Measurements from ENCODE around the gene SUN2.
A peak's percentile ranks its signal among the peaks of the same experiment; 100 is the strongest.
"Not testable (repeated sequence)": the region's sequence is repeated elsewhere in the genome, so short reads cannot be mapped to it uniquely, and the experiment has no call there.

Gene SUN2, protein sequence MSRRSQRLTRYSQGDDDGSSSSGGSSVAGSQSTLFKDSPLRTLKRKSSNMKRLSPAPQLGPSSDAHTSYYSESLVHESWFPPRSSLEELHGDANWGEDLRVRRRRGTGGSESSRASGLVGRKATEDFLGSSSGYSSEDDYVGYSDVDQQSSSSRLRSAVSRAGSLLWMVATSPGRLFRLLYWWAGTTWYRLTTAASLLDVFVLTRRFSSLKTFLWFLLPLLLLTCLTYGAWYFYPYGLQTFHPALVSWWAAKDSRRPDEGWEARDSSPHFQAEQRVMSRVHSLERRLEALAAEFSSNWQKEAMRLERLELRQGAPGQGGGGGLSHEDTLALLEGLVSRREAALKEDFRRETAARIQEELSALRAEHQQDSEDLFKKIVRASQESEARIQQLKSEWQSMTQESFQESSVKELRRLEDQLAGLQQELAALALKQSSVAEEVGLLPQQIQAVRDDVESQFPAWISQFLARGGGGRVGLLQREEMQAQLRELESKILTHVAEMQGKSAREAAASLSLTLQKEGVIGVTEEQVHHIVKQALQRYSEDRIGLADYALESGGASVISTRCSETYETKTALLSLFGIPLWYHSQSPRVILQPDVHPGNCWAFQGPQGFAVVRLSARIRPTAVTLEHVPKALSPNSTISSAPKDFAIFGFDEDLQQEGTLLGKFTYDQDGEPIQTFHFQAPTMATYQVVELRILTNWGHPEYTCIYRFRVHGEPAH

DNA sequence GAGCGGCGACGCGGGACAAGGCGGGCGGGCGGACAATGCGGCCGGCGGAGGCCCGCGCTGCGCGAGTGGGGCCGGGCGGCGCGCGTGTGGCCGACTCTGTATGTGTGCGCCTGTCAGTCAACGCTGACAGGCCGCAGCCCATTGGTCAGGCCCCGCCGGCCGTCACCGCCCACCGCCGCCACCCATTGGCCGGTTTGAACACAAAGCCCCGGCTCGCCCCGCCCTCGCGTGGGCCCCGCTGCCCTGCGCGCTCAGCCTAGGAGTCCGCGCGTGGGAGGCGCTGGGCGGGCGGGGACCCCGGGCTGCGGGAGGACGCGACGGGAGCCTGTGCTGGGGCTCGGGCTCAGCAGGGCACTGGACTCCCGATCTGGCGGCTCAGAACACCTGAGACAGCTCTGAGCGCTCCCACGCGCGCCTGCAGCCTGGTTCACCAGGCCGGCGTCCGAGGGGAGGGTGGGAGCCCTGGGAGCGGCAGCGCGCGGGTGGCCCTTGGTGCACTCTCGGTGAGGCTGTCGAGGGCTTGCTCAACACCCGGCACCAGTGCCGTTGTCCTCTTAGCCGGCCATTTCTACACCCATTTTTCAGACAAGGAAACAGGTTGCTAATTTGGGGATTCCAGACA is at the start of gene SUN2:
SUN2 (minus strand) TSS at position 88 of the 622 bp plus-strand sequence. CDS start 3,370 bp downstream, outside the sequence.
- DNase-seq (ENCODE audit: low read depth in 2 of 2): peak; percentile 87 to 91

DNA sequence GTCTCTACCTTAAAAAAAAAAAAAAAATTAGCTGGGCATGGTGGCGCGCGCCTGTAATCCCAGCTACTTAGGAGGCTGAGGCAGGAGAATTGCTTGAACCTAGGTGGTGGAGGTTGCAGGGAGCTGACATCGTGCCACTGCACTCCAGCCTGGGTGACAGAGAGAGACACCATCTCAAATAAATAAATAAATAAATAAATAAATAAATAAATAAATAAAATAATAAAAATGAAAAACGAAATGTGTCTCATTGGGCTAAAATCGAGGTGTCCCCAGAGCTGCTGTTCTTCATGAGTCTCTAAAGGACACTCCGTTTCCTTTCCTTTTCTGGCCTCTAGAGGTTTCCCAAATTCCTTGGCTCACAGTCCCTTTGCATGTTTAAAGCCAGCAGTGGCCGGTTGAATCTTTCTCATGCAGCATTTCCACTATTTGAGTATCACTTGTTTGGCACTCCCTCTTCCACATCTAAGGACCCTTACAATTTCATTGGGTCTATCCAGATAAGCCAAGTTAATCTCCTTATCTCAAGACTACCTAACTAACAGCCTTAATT is 49.3 kb upstream of the SUN2 start:
- DNase-seq (ENCODE audit: low read depth in 2 of 2): not testable (repeated sequence)

DNA sequence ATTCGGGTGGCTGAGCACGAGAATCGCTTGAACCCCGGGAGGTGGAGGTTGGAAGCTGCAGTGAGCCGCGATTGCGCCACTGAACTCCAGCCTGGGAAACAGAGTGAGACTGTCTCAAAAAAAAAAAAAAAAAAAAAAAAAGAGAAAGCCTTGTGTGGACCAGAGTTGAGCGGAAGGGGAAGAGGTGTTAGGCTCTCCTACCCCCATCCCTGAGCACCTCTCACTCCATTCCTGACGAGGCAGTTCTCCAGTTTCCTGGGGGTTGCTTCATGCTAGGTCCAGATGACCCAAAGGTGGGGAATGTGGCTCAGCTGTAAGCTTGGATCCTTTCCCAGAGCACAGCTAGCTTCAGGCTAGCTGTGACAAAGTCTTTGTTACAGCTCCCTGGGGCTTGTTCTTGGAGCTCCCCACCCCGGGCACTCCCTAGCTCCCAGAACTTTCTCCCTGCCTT is 46.9 kb upstream of the SUN2 start:
- no peak for DNase-seq (ENCODE audit: low read depth in 2 of 2)

DNA sequence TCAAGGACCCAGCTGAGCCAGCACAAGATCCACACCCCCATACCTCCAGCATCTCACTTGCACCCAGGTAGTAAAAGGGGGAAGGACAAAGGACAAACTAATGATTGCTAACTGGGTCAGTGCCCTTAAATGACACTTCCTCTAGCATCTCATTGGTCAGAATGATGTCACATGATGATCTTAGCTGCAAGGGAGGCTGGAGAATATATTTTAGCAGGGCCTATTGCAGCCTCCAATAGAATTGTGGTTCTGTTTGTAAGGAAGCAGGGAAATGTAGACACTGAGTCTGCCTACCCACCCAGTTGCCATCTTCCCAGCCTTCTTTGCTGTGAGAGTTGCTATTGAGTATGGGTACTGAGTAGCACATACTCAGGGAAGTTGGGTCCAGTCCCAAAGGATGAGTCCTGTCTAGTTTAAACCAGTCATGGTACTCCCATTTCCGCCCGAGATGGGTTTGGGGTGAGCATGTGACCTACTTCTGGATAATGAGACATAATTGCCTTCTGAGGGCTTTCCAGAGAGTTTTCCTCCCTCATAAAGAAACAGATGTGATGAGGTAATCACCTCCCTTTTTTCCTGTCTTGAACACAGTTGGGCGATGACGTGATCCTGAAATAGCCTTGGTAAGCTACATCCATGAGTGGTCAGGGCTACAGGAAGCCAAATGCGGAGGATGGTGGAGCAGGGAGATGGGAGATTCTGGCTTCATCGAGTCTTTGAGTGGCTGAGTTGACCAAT is 43.6 kb upstream of the SUN2 start:
- no peak for DNase-seq (ENCODE audit: low read depth in 2 of 2)

DNA sequence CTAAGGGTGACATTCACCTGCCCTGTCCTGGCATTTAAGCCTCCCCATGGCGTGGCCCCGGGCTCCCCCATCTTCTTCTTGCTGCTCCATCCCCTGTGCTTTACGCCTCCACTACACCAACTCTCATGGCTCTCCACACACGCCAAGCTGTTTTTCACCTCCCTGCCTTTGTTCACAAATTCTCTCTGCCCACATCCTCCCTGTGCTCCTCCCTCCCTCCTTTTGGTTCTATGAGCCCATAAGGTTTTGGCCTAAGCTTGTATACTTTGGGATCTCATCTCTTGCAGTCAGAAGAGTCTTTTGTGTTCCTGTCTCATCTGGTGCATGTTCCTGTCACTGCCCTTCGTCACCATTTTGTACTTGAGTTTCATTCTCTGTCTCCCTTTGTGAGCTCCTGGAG is 42.7 kb upstream of the SUN2 start:
- no peak for DNase-seq (ENCODE audit: low read depth in 2 of 2)

DNA sequence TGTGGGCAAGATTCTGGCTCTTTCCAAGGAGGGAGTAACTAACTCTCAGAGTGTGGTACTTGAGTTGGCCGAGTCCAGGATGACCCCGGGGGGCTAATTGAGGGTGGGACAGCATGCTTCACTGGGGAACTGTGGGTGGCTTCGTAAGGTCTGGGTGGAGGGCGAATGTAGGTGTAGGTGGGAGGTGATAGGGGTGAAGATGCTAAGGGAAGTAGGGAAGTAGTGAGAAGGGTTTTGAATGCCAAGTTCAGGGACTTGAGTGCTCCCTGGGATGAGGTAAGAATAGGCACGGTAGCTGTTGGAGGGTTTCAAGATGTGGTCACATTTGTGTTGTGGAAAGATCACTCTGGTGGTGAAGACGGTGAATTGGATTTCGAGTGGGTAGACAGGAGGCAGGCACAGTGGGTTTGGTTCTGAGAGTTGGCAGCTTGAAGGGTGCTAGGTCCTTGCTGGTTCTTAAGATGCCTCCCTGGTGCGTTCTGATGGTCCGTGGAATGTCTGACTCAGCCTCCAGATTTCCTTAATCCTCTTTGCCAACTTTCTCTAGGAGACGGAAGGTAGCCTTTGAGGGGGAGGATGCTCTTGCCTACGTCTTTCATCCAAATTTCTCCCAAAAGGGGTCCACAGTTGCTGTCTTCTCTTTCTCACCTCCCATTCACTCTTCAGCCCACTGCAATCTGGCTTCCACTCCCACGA is 40.6 kb upstream of the SUN2 start:
- DNase-seq (ENCODE audit: low read depth in 2 of 2): no peak

DNA sequence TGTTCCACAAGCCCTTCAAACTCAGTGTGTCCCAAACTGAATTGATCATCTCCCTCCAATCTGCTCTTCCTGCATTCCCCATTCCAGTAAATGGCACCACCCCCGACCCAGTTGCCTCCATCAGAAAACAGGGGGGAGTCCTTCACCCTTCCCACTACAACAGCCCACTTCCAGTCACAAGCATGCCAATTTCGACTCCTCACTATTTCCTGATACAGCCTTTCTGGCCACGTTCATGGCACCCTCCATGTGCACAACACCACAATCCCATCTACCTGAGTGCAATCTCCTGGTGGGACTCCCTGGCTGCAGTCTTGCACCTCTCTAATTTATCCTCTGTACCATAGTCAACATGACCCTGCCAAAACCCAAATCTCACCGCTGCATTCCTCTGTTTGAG is 39.8 kb upstream of the SUN2 start:
- no peak for DNase-seq (ENCODE audit: low read depth in 2 of 2)

DNA sequence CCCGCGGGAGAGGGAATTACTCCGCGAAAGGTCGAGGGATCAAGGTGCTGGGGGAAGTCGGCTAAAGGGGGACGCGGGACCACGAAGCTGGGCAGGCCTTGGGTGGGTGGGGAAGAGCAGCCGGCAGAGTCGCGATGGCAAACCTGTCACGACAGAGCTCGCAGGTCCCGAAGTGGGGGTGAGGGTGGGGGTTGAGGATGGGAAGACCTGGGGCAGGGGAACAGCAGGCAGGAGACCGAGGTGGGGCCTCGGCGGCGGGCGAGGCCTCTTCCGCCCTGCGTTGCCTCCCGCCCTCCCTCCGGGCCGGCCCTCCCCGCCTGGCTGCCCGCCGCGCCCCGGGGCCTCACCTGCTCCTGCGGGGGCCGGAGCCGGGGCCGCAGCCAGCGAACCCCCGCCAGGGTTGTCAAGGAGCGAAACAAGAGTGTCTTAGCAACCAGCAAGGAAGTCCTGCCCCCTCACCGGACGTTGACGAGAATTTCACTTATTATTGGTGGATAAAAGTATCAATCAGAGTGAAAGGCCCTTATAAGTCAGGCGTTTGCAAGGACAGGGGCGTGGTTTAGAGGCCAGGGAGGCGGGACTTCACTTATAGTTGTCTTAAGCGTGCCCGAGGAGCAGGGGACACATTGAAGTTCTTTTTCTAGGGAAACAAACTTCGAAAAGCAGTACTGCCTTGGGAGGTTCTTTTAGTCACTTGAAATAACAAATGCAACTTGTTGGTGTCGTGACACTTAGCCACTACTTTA is 38.1 kb upstream of the SUN2 start, which contains the start of gene DNAL4:
DNAL4 (minus strand) TSS at position 423 of the 746 bp plus-strand sequence. CDS start 11,412 bp downstream, outside the sequence.
- DNase-seq (ENCODE audit: low read depth in 2 of 2): peak; percentile 75 to 82

DNA sequence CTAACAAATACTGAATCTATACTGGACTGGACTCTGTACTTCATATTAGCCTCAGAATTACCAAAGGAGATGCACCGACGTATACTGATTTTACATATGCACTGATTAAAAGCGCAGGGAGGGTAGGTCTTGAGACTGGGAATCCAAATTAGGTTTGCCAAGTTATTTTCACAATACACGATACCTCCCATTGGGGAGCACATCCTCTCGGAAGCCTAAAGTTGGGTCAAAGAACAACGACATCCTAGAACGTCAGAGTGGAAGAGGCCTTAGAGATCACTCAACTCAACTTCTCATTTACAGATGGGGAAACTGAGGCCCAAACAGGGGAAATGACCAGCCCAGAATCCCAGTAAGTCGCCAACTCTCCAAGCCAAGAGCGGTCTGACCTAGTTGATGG is 37.5 kb upstream of the SUN2 start:
- no peak for DNase-seq (ENCODE audit: low read depth in 2 of 2)

DNA sequence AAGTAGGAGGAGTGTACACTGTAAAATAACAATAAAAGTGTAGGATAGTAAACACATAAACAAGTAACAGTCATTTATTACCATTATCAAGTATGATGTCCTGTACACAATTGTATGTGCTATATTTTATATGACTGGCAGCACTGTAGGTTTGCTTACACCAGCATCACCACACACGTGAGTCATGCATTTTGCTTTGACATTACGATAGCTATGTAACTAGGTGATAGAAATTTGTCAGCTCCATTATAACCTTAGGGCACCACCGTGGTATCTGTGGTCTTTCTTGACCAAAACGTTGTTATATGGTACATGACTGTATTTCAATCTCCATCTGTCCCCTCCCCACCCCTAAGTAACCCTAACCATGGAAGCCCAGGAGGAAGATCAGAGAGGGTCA is 37.0 kb upstream of the SUN2 start:
- DNase-seq (ENCODE audit: low read depth in 2 of 2): no peak

DNA sequence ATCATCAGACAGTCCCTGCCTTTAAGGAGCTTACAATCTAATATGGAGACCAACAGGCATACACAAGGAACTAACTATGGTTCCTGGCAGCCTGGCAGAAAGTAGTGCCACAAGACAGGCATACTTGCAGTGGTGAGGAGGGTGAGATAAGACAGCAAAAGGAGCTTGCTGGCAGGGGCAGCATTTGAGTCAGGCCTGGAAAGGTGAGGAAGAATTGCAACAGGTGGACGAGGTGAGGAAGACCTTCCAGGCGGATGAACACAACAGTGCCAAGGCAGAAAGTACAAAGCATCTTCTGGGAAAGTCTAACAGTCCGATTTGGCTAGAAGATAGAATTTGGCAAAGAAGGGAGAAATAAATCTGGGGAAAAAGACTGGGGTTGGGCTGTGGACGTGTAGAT is 33.8 kb upstream of the SUN2 start:
- no peak for DNase-seq (ENCODE audit: low read depth in 2 of 2)

DNA sequence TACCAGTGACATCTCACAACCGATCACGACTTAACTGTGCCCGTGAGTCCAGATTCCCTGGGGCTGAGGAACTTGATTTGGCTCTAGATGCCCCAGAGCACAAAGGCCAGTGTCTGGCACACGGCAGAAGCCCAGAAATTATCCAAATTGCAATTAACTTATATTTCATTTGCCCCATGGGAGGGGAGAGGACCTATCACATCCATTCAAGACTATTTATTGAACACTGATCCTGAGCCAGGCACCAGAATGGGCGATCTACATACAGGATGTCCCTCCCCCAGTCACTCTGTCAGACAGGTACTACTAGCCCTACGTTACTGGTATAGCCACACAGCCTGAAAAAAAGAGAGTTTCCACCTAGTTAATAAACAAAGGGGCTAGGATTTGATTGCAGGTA is 33.0 kb upstream of the SUN2 start:
- no peak for DNase-seq (ENCODE audit: low read depth in 2 of 2)

DNA sequence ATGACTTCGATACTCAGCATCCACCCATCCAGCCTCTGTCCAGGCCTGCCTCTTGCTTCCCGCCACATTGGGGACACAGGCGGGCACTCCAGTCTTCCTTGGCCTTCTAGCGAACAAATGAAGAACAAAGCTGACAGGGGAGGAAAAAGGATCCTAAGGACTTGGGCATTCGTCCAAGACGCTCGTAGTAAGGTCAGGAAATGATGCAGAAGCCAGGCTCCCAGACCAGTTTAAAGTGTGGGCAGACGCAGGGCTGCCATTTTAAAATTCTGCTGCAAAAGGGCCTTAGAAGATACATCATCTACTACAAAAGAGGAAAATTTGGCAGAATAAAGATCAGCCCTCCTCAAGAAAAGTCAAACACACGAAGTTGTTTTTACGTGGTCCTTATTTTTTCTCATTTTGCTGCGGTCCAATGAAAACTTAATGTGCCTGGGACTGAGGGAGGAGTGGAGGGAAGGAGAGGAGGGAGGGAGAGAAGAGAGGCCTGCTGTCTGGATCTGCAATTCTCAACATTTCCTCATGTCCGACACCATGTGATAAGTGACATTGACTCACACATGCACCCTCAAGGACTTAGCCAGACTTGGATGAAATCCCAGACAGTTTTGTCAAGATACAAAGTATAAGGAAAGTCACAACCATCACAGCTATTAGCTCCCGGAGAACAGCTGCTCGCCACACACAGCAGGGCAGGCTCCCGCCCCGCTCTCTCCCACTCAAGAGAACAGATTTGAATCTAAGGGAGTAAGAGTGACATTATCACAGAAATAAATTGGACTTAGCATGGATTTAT is 32.4 kb upstream of the SUN2 start:
- DNase-seq (ENCODE audit: low read depth in 2 of 2): no peak

DNA sequence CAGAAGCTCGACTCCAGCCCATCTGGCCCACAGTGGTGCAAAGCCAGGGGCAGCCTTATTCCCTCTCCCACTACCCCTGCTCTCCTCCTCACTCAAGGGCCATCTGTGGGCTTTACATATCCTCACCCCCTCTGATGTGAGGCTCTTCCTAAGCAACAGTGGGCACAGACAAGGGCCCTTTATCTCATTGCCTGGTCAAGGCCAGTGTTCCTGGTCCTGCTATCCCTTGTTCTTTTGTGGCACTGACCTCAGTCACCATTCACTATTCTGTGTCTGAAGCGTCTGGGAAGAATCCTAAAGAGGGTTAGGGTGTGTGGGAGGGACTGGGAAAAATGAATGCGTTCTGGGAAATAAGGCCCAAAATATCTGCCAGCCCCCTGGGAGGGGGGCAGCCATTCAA is 30.8 kb upstream of the SUN2 start:
- no peak for DNase-seq (ENCODE audit: low read depth in 2 of 2)

DNA sequence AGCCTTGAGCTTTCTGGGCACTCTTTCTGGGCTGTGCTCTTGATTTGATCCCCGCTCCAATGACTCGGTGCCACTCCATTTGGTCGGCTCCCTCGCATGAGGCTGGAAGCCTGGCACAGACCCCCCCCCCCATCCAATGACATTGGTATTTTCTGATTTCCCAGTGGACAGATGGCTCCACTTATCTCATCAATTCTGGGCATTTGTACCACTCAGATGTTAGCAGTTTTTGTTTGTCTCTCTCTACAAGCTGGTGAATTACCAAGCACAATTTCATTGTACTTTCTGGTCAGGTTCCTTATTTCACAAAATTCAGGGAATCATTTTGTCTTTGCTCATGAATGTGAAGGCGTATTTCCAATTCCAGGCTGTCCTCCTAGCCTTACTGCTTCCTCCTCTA is 29.1 kb upstream of the SUN2 start:
- no peak for DNase-seq (ENCODE audit: low read depth in 2 of 2)

DNA sequence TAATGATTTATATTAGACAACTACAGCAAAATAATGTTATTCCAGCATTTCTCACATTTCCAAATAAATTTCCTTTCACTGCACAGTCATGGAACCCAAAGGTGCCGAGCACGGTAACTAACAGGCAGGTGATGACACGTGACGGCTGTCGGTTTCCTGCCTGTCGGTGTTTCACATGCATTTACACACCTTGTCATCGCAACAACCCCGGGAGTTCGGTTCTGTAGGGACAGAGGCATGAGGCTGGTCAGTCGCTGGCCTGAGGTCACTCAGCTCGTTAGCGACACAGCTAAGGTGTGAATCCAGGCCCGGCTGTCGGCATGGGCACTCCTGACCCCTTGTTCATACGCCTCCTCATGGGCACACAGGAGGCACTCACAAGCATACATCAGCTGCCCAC is 28.2 kb upstream of the SUN2 start:
- DNase-seq (ENCODE audit: low read depth in 2 of 2): no peak

DNA sequence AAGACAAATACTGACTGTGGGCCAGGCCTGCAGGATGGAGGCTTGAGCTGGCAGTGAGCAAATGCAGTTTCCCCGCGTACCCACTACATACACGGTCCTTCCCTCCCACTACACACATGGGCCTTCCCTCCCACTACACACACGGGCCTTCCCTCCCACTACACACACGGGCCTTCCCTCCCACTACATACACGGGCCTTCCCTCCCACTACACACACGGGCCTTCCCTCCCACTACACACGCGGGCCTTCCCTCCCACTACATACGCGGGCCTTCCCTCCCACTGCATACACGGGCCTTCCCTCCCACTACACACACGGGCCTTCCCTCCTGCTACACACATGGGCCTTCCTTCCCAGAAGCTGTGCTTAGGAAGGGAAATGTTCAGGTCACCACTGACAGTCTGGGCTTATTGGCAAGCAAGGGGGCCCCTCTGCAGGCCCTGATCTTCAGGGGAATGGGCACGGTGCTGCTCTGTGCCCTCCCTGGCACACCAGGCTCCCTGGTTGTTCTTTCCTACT is 27.4 kb upstream of the SUN2 start:
- no peak for DNase-seq (ENCODE audit: low read depth in 2 of 2)

DNA sequence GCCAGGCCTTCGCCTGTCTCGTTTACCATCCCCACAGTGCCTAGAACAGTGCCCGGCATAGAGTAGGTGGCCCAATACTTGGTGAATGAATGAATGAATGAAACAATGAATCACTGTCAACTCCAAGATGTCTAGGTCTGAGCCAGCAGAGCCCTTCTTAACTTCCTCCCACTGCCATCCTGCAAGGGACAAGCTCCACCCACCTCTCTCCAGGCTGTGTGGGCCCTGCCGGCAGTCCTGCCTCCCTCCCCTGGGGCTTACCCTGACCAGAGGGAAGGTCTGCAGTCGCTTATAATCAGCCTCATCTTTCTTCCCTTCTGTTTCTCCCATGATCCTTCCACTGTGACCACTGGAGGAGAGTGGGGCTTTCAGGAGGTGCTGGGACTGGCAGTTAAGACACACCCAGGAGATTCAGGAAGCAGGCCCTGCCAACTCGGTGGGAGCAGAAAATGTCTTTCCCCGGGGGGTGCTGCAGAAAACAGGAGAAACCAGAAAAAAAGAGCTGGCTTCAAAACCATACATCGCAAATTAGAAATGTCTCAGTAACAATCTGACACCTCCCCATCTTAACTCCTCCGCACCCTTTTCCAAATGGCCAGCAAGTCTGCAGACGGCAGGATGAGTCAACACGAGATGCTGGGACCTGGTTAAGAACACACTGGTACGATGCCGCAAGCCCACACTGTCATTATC is 26.8 kb upstream of the SUN2 start:
- DNase-seq (ENCODE audit: low read depth in 2 of 2): no peak

DNA sequence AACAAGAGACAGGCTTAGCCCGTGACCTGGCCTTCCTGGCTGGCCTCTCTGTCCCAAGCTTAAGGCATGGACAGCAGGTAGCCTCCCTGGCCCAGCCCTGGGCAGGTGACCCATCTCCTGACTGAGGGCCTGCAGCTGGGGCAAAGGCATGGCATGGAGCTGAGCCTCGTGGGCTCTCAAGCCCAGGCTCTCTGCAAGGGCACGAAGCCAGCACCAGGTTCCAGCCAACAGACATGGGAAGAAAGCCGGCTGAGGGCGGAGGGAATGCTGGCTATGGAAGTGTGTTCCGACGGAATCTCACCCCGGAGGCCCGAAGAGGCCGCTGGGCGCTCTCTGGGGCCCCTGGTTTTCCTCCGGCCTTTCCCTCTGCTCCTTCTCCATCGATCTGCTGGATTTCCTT is 25.2 kb upstream of the SUN2 start:
- DNase-seq (ENCODE audit: low read depth in 2 of 2): no peak
